ENCODE data around the gene ART1. TPM values are rescaled to one million over a fixed set of nuclear protein-coding genes. Genes with fewer than 3 reads are reported as not detected.
A peak's percentile ranks its signal among the peaks of the same experiment; 100 is the strongest.
"Not testable (repeated sequence)": the region's sequence is repeated elsewhere in the genome, so short reads cannot be mapped to it uniquely, and the experiment has no call there.

ART1 gene
- total and polyA plus RNA-seq, 11 donors, result 0.33 to 3.3 (median 0.61) TPM; not detected in 3

- TF ChIP-seq POLR2A (IDR thresholded peaks at IDR 0.05), result no peak
- no peak for TF ChIP-seq CTCF (IDR thresholded peaks at IDR 0.05)
- Histone ChIP-seq H3K4me1 (peaks cover 0 to 24% (median 11%) of the 10 kb centered on the region in 12 donors), H3K36me3 (no peaks in the 10 kb centered on the region), H3K4me3 (no peak overlapping the region), H3K27ac (no peak overlapping the region), H3K9me3 (no peaks in the 10 kb centered on the region), H3K27me3 (peaks cover 0 to 17% (median 0%) of the 10 kb centered on the region in 9 donors)
- DNase-seq, result no peak
- intact Hi-C loops (cut with DNase I), result no loop called here
- 84 to 96% (median 94%) methylated on average over 5 to 14 of the region's 14 CpGs for WGBS, 4 donors
- ATAC-seq, result no peak
Measured at GRCh38 chr11:3639841-3640240, 5.1 kb upstream of the ART1 start.

GRCh38 chr11:3641191-3641590 lies 3.7 kb upstream of the ART1 start:
- DNase-seq, result no peak
- 56 to 64% (median 59%) methylated on average over 8 of the region's 8 CpGs for WGBS, 4 donors
- H3K27ac ChIP-seq, result no peak overlapping the region

GRCh38 chr11:3641701-3642070 lies 3.2 kb upstream of the ART1 start, which contains the start of gene ART5:
Gene ART5 (minus strand): TSS chr11:3641992. CDS start chr11:3641862, 130 bp downstream.
- Histone ChIP-seq H3K4me1 (peaks cover 0 to 31% (median 15%) of the 10 kb centered on the region in 12 donors), H3K36me3 (no peaks in the 10 kb centered on the region), H3K4me3 (peak within 1 kb of the TSS; percentile 22 to 70 (median 60)), H3K9me3 (no peaks in the 10 kb centered on the region), H3K27ac (peak within 1 kb of the TSS in 11 of 12 donors; percentile 19 to 80 (median 72)), H3K27me3 (peaks cover 0 to 17% (median 0%) of the 10 kb centered on the region in 9 donors)
- no peak for ATAC-seq
- TF ChIP-seq CTCF (IDR thresholded peaks at IDR 0.05) (no peak), POLR2A (IDR thresholded peaks at IDR 0.05) (no peak)
- WGBS, 4 donors, result 11 to 31% (median 14%) methylated on average over 6 to 21 of the region's 21 CpGs
- DNase-seq, result no peak
- intact Hi-C loops (cut with DNase I), result no loop called here

More at GRCh38 chr11:3641191-3641590, 3.7 kb upstream of the ART1 start:
- TF ChIP-seq CTCF (IDR thresholded peaks at IDR 0.05) (no peak), POLR2A (IDR thresholded peaks at IDR 0.05) (no peak)
- peaks cover 0 to 31% (median 15%) of the 10 kb centered on the region in 12 donors for H3K4me1 ChIP-seq
- ATAC-seq, result no peak
- intact Hi-C loops (cut with DNase I), result no loop called here
- peaks cover 0 to 17% (median 0%) of the 10 kb centered on the region in 9 donors for H3K27me3 ChIP-seq
- H3K9me3 ChIP-seq, result no peaks in the 10 kb centered on the region
- no peak overlapping the region for H3K4me3 ChIP-seq
- no peaks in the 10 kb centered on the region for H3K36me3 ChIP-seq

GRCh38 chr11:3642071-3642951 lies 2.6 kb upstream of the ART1 start:
- intact Hi-C loops (cut with DNase I), result no loop called here
- ATAC-seq, result peak; percentile 75 to 93 (median 88)

GRCh38 chr11:3643102-3643546 lies 1.8 kb upstream of the ART1 start:
- H3K27me3 ChIP-seq, result peaks cover 0 to 17% (median 0%) of the 10 kb centered on the region in 9 donors
- intact Hi-C loops (cut with DNase I); ATAC-seq; DNase-seq; H3K9me3 ChIP-seq; H3K36me3 ChIP-seq: not testable (repeated sequence)
- WGBS, 4 donors, result 33 to 52% (median 45%) methylated on average over 10 to 11 of the region's 11 CpGs
- peaks cover 0 to 31% (median 15%) of the 10 kb centered on the region in 12 donors for H3K4me1 ChIP-seq
- H3K4me3 ChIP-seq, result peak overlapping the region in 10 of 12 donors; percentile 53 to 70 (median 62)
- peak overlapping the region in 8 of 12 donors; percentile 19 to 80 (median 72) for H3K27ac ChIP-seq

More at GRCh38 chr11:3642071-3642951, 2.6 kb upstream of the ART1 start:
- peaks cover 0 to 31% (median 15%) of the 10 kb centered on the region in 12 donors for H3K4me1 ChIP-seq
- H3K36me3 ChIP-seq, result no peaks in the 10 kb centered on the region
- TF ChIP-seq CTCF (IDR thresholded peaks at IDR 0.05) (no peak), POLR2A (IDR thresholded peaks at IDR 0.05) (peak in 1 of 2 donors; percentile 75)
- H3K27ac ChIP-seq, result peak overlapping the region in 11 of 12 donors; percentile 19 to 80 (median 72)
- DNase-seq, result peak; percentile 81 to 91 (median 87)
- no peaks in the 10 kb centered on the region for H3K9me3 ChIP-seq
- WGBS, 4 donors, result 1 to 6% (median 1%) methylated on average over 7 to 55 of the region's 55 CpGs
- H3K4me3 ChIP-seq, result peak overlapping the region; percentile 22 to 70 (median 60)
- peaks cover 0 to 17% (median 0%) of the 10 kb centered on the region in 9 donors for H3K27me3 ChIP-seq
